ENCODE data around the gene KHNYN.

DNA sequence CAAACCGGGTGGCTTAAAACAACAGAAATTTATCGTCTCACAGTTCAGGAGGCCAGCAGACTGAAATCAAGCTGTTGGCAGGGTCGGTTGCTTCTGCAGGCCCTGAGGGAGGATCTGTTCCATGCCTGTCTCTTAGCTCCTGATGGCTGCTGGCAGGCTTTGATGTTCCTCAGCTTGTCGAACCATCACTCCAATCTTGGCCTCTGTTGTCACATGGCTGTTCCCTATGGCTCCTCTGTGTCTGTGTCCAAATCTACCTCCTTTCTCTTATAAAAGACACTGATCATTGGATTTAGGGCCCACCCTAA lies 47.7 kb upstream of the KHNYN start:
- TF ChIP-seq, protein P1, sequence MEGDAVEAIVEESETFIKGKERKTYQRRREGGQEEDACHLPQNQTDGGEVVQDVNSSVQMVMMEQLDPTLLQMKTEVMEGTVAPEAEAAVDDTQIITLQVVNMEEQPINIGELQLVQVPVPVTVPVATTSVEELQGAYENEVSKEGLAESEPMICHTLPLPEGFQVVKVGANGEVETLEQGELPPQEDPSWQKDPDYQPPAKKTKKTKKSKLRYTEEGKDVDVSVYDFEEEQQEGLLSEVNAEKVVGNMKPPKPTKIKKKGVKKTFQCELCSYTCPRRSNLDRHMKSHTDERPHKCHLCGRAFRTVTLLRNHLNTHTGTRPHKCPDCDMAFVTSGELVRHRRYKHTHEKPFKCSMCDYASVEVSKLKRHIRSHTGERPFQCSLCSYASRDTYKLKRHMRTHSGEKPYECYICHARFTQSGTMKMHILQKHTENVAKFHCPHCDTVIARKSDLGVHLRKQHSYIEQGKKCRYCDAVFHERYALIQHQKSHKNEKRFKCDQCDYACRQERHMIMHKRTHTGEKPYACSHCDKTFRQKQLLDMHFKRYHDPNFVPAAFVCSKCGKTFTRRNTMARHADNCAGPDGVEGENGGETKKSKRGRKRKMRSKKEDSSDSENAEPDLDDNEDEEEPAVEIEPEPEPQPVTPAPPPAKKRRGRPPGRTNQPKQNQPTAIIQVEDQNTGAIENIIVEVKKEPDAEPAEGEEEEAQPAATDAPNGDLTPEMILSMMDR (IDR thresholded peaks at IDR 0.05) = no peak
- TF ChIP-seq POLR2A (IDR thresholded peaks at IDR 0.05) = no peak
